K562 (cell line): ENCODE results near the gene SLC16A12. TPM values are rescaled to one million over a fixed set of nuclear protein-coding genes. Genes with fewer than 3 reads are reported as not detected.

Source experiments
- ATAC-seq: fragments of 200-7000 bp; cut with Tn5 transposase; 3 replicates; pipeline ENCODE4 v1.9.1; 2020; ENCODE audit warnings: moderate library complexity
- BruUV-seq: library from RNA; stranded (reverse); fragments of 400-500 nt; replicated peaks from 2 replicates; lab custom pipeline; 2021; lab: Mats Ljungman, UMichigan
- CTCF ChIA-PET: fragments of 300-600 bp; formaldehyde crosslinking; extraction: SDS; loops from one replicate; lab custom pipeline; 2021; ENCODE audit warnings: low intra/inter-chr PET ratio; lab: Yijun Ruan, JAX
- POLR2A ChIA-PET: fragments of 300-600, 350-650 bp; sonication (Branson Sonifier 250); formaldehyde crosslinking; extraction: SDS; loops from one replicate; lab custom pipeline; 2021; ENCODE audit warnings: antibody characterized with exemption, inconsistent platforms; lab: Yijun Ruan, JAX
- DNase-seq, 4 experiments: peaks; one replicate each; pipeline versions ENCODE4 v3.0.0 to v3.0.0-alpha.2; 2011 to 2018; ENCODE audit warnings: low spot score in 3 of 4, mixed read lengths in 3 of 4; ENCODE audit errors: extremely low read depth in 1 of 4
- FAIRE-seq: peaks from 2 replicates; lab custom pipeline; 2011; peaks lifted over from hg19 to GRCh38; lab: Jason Lieb, UNC
- H2AFZ ChIP-seq: 2 replicates; pipeline ENCODE4 v1.6.0; 2011; ENCODE audit warnings: low read depth, low read length, control low read depth, inconsistent platforms
- H3K27ac ChIP-seq: fragments of 200-600 bp; 3 replicates; pipeline ENCODE4 v1.8.0; 2011; ENCODE audit warnings: low read depth, mild to moderate bottlenecking, control low read depth, inconsistent platforms, low read length, moderate library complexity, mixed read lengths; ENCODE audit errors: extremely low read depth
- H3K27me3 ChIP-seq, 2 experiments: fragments of 300-600 bp in 1 of 2; 2 replicates in 1 of 2; 3 replicates in 1 of 2; pipeline versions ENCODE4 v1.6.0 to v1.8.0; 2011; ENCODE audit warnings: inconsistent platforms in 2 of 2, low read length in 2 of 2, mild to moderate bottlenecking in 1 of 2, mixed read lengths in 1 of 2, moderate library complexity in 1 of 2; ENCODE audit not compliant: control insufficient read depth in 2 of 2, insufficient read depth in 2 of 2
- H3K36me3 ChIP-seq: fragments of 300-600 bp; 3 replicates; pipeline ENCODE4 v1.8.0; 2011; ENCODE audit warnings: mild to moderate bottlenecking, low read length, inconsistent platforms; ENCODE audit not compliant: control insufficient read depth, insufficient read depth
- H3K4me1 ChIP-seq, 2 experiments: fragments of 200-600 bp in 1 of 2; replicated peaks in 1 of 2; 2 replicates in 1 of 2; 3 replicates in 1 of 2; pipeline versions ENCODE4 v1.5.1 to v1.8.0; 2011; ENCODE audit warnings: inconsistent platforms in 2 of 2, low read length in 2 of 2, mild to moderate bottlenecking in 1 of 2, mixed read lengths in 1 of 2, moderate library complexity in 1 of 2; ENCODE audit not compliant: control insufficient read depth in 2 of 2, insufficient read depth in 2 of 2
- H3K4me2 ChIP-seq: 2 replicates; pipeline ENCODE4 v1.6.1; 2011; ENCODE audit warnings: low read length, control low read depth, inconsistent platforms, mixed read lengths; ENCODE audit not compliant: insufficient read depth
- H3K4me3 ChIP-seq: fragments of 200-600 bp; sonication (generic), shearing (Covaris generic); 2 replicates; pipeline ENCODE4 v1.5.1; 2016; ENCODE audit warnings: control low read depth, inconsistent platforms
- H3K79me2 ChIP-seq: fragments of 200-600 bp; 3 replicates; pipeline ENCODE4 v1.8.0; 2011; ENCODE audit warnings: low read length, inconsistent platforms; ENCODE audit not compliant: control insufficient read depth, insufficient read depth
- H3K9ac ChIP-seq, 2 experiments: 2 replicates each; pipeline versions ENCODE4 v1.6.0 to v1.6.1; 2011; ENCODE audit warnings: low read depth in 2 of 2, low read length in 2 of 2, control low read depth in 1 of 2, inconsistent platforms in 1 of 2, mild to moderate bottlenecking in 1 of 2, mixed read lengths in 1 of 2; ENCODE audit not compliant: insufficient read depth in 1 of 2
- H3K9me1 ChIP-seq: one replicate; pipeline ENCODE4 v1.6.0; 2011; ENCODE audit warnings: inconsistent platforms, mild to moderate bottlenecking, low read length, moderate library complexity; ENCODE audit not compliant: control insufficient read depth, insufficient read depth
- H3K9me3 ChIP-seq: replicated peaks from 2 replicates; pipeline ENCODE4 v1.5.1; 2011; ENCODE audit warnings: low read depth, low read length, inconsistent platforms; ENCODE audit not compliant: control insufficient read depth, insufficient read depth
- H4K20me1 ChIP-seq: replicated peaks from 2 replicates; pipeline ENCODE4 v1.6.1; 2011; ENCODE audit warnings: low read length, inconsistent platforms, mixed read lengths; ENCODE audit not compliant: control insufficient read depth, insufficient read depth
- ARID3B ChIP-seq: fragments of 250-450 bp; sonication (Bioruptor Pico); IDR thresholded peaks from 2 replicates; pipeline ENCODE4 v1.4.0; 2020; ENCODE audit warnings: borderline replicate concordance
- GMEB1 ChIP-seq: fragments of 250-450 bp; sonication (Bioruptor Pico); IDR thresholded peaks from 2 replicates; pipeline ENCODE4 v1.4.0; 2020; ENCODE audit warnings: mild to moderate bottlenecking
- HSF4 ChIP-seq: fragments of 250-450 bp; sonication (Bioruptor Pico); IDR thresholded peaks from 2 replicates; pipeline ENCODE4 v2.1.2; 2022; ENCODE audit warnings: mild to moderate bottlenecking, moderate library complexity, borderline replicate concordance
- JUNB ChIP-seq: fragments of 450-650 bp; formaldehyde crosslinking; conservative IDR thresholded peaks from 2 replicates; pipeline ENCODE4 v1.4.0; 2020; ENCODE audit warnings: mild to moderate bottlenecking
- PBX2 ChIP-seq, 2 experiments: IDR thresholded peaks in 1 of 2; conservative IDR thresholded peaks in 1 of 2; 2 replicates each; pipeline ENCODE4 v1.6.1; 2016; ENCODE audit warnings: low read depth in 2 of 2, mild to moderate bottlenecking in 1 of 2, missing compliant biosample characterization in 1 of 2, missing genetic modification characterization in 1 of 2, moderate library complexity in 1 of 2
- RFX7 ChIP-seq: fragments of 250-450 bp; sonication (Bioruptor Pico); IDR thresholded peaks from 2 replicates; pipeline ENCODE4 v1.5.1; 2021; ENCODE audit warnings: mild to moderate bottlenecking
- TCFL5 ChIP-seq: fragments of 250-450 bp; sonication (Bioruptor Pico); conservative IDR thresholded peaks from 2 replicates; pipeline ENCODE4 v1.6.1; 2021; ENCODE audit warnings: mild to moderate bottlenecking, moderate library complexity, matching md5 sums
- ZNF217 ChIP-seq: sonication (generic); formaldehyde crosslinking; IDR thresholded peaks from 2 replicates; pipeline ENCODE4 v1.8.0; 2022; ENCODE audit warnings: mild to moderate bottlenecking, missing genetic modification reagents
- WGBS: fragments of 100-300 bp; shearing (Covaris generic); methylation state at CpG from one replicate; pipeline ENCODE4 v1.1.6; 2016; ENCODE audit warnings: low coverage, mixed read lengths; ENCODE audit not compliant: insufficient coverage; ENCODE audit errors: missing lambda C conversion rate; 5-methylcytosine and 5-hydroxymethylcytosine counted together
- in situ Hi-C: fragments of 300-500 bp; cut with MboI; formaldehyde crosslinking; loops from 4 replicates; pipeline ENCODE4 v1.15.0; 2018; ENCODE audit warnings: inconsistent platforms, mixed read lengths
- intact Hi-C: fragments of 100-400 bp; cut with micrococcal nuclease; formaldehyde crosslinking; loops from 2 replicates; pipeline ENCODE4 v1.14.2; 2022
- polyA plus RNA-seq, 8 experiments: library from polyadenylated mRNA; depleted of rRNA in 4 of 8; stranded (reverse) in 5 of 8; unstranded in 3 of 8; fragments of >200 nt; fragmentation: Nextera tagmentation in 2 of 8; fragmentation: Illumina TruSeq in 1 of 8; extraction: Ambion mirVana in 2 of 8; extraction: Trizol in 1 of 8; gene quantifications; 2 replicates each; pipeline versions ENCODE4 v1.2.1 to v1.2.3, GENCODE V29; 2011 to 2014; ENCODE audit warnings: inconsistent platforms in 1 of 8, missing spikeins in 1 of 8
- total RNA-seq, 7 experiments: library from RNA; depleted of rRNA in 6 of 7; stranded (reverse); fragments of >200 nt in 6 of 7; fragmentation: Illumina TruSeq in 2 of 7; extraction: Trizol in 2 of 7; gene quantifications; 2 replicates each; pipeline versions ENCODE4 v1.2.1 to v1.2.3, GENCODE V29; 2011 to 2021; ENCODE audit warnings: low replicate concordance in 1 of 7
- TF ChIP-seq, protein P1 (sequence below): fragments of 250-450 bp; sonication (Bioruptor Pico); IDR thresholded peaks from 2 replicates; pipeline ENCODE4 v1.8.0; 2022; ENCODE audit warnings: inconsistent platforms
- TF ChIP-seq, protein P2 (sequence below): fragments of 250-450 bp; sonication (Bioruptor Pico); IDR thresholded peaks from 2 replicates; pipeline ENCODE4 v1.4.0; 2020; ENCODE audit warnings: mild to moderate bottlenecking, moderate library complexity, borderline replicate concordance

The SLC16A12 gene
- total and polyA plus RNA-seq, 9 of the 15 experiments (the other 6 are each of a cell fraction or from before 2014, with no cell fraction given) = not detected

GRCh38 chr10:89450901-89451300 is 84.5 kb downstream of the SLC16A12 start:
- ATAC-seq (no peak), FAIRE-seq (no peak), DNase-seq (no peak)
- Histone ChIP-seq H3K79me2 (no peaks in the 10 kb centered on the region), H3K27ac (no peak overlapping the region), H3K27me3 (peaks cover 0 to 4% of the 10 kb centered on the region in 2 experiments; a peak in 2 of 5 replicates), H3K4me2 (no peak overlapping the region), H3K4me3 (no peak overlapping the region), H3K9me1 (no peaks in the 10 kb centered on the region), H3K9ac (no peak overlapping the region), H3K9me3 (no peaks in the 10 kb centered on the region), H2AFZ (no peak overlapping the region), H3K4me1 (no peaks in the 10 kb centered on the region), H3K36me3 (no peaks in the 10 kb centered on the region), H4K20me1 (no peaks in the 10 kb centered on the region)
- no TSS peak for BruUV-seq
- CTCF ChIA-PET = no interaction called here
- intact Hi-C loops (no loop called here), in situ Hi-C loops (no loop called here)
- 0% methylated on average over 2 of the region's 2 CpGs for WGBS
- POLR2A ChIA-PET = no interaction called here
- TF ChIP-seq HSF4 (CRISPR knock-in tag) = no peak
- no peak for TF ChIP-seq ZNF217
- TF ChIP-seq, protein P1, sequence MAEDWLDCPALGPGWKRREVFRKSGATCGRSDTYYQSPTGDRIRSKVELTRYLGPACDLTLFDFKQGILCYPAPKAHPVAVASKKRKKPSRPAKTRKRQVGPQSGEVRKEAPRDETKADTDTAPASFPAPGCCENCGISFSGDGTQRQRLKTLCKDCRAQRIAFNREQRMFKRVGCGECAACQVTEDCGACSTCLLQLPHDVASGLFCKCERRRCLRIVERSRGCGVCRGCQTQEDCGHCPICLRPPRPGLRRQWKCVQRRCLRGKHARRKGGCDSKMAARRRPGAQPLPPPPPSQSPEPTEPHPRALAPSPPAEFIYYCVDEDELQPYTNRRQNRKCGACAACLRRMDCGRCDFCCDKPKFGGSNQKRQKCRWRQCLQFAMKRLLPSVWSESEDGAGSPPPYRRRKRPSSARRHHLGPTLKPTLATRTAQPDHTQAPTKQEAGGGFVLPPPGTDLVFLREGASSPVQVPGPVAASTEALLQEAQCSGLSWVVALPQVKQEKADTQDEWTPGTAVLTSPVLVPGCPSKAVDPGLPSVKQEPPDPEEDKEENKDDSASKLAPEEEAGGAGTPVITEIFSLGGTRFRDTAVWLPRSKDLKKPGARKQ = no peak
- TF ChIP-seq ARID3B (CRISPR knock-in tag) = no peak
- TF ChIP-seq, protein P2, sequence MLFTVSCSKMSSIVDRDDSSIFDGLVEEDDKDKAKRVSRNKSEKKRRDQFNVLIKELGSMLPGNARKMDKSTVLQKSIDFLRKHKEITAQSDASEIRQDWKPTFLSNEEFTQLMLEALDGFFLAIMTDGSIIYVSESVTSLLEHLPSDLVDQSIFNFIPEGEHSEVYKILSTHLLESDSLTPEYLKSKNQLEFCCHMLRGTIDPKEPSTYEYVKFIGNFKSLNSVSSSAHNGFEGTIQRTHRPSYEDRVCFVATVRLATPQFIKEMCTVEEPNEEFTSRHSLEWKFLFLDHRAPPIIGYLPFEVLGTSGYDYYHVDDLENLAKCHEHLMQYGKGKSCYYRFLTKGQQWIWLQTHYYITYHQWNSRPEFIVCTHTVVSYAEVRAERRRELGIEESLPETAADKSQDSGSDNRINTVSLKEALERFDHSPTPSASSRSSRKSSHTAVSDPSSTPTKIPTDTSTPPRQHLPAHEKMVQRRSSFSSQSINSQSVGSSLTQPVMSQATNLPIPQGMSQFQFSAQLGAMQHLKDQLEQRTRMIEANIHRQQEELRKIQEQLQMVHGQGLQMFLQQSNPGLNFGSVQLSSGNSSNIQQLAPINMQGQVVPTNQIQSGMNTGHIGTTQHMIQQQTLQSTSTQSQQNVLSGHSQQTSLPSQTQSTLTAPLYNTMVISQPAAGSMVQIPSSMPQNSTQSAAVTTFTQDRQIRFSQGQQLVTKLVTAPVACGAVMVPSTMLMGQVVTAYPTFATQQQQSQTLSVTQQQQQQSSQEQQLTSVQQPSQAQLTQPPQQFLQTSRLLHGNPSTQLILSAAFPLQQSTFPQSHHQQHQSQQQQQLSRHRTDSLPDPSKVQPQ (CRISPR knock-in tag) = no peak
- TF ChIP-seq RFX7 = no peak
- TF ChIP-seq GMEB1 (CRISPR knock-in tag) = no peak
- TF ChIP-seq PBX2 (CRISPR knock-in tag; IDR thresholded peaks at IDR 0.05; ENCODE audit: low read depth) = no peak
- no peak for TF ChIP-seq PBX2 (tag; conservative IDR thresholded peaks at IDR 0.05; ENCODE audit: low read depth)
- no peak for TF ChIP-seq TCFL5 (CRISPR knock-in tag)
- no peak for TF ChIP-seq JUNB (CRISPR knock-in tag)
